HG02884 (cell line): ENCODE data around the gene GRB2.
"Not testable (repeated sequence)": the region's sequence is repeated elsewhere in the genome, so short reads cannot be mapped to it uniquely, and the experiment has no call there.

ENCODE experiments used
- ATAC-seq: cut with Tn5 transposase; IDR thresholded peaks from one replicate; pipeline ENCODE4 v1.9.1; 2021; ENCODE audit warnings: mild to moderate bottlenecking, moderate library complexity; ENCODE audit not compliant: unreplicated experiment

Gene GRB2

DNA sequence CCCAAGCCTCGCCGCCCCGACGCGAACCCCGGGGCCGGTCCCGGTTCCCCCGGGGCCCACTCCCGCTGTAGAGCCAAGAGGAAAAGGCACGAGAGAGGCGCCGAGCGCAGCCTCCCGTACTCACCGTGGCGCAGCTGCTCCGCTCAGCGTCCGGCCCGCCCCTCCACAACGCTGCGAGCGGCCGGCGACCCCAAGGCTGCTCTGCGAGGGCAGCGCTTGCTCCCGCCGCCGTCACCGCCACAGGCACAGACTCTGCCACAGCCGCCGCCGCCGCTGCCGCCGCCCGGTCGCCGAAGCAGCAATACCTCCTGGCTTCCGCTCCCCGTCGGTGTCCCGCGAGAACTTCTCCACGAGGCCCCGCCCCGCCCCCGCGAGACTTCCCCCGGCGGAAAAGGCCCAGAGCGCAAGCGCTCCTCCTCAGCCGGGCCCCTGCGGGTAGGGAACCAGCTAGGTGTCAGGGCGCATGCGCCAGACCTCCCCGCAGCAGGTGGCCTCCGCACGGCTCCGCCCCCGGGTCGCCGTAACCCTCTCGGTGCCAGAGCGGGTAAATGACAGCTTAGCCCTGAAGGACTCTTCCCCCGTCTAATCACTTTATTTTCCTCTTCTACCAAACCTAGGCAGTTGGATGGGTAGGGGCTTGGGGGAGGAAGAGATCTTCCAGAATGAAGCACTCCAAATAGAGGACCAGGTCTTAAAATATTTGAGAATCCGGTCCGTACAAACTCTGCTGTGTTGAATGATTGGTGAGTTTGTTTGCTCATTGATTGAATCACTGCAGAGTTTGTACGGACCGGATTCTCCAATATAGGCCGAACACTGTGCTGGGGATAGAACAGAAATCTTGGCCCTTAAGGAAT is at the start of gene GRB2:
Gene GRB2 (minus strand): TSS at position 314 of the 857 bp plus-strand sequence. CDS start 12,050 bp downstream, outside the sequence.
- peak; percentile 77 for ATAC-seq

- not testable (repeated sequence) for ATAC-seq
Measured at GRCh38 chr17:75454672-75455071, 49.2 kb upstream of the GRB2 start.

DNA sequence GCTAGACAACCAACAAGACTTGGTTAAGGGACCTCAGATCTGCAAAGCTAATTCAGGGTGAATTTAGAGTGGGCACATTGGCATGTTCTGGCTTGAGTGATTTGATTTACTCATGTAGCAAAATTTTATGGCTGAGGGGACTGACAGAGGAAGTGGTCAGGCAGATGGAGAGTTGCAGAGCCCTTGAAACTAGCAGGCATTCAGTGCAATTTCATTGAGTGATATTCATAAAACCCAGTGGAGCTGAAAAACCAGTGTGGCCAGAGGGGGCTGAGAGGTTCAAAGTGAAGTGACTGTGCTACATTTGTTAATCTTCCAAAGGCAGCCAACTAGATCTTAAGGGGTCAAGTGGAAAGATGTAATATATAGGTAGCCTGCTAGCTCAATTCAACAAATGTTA is 48.7 kb upstream of the GRB2 start:
- ATAC-seq = no peak

DNA sequence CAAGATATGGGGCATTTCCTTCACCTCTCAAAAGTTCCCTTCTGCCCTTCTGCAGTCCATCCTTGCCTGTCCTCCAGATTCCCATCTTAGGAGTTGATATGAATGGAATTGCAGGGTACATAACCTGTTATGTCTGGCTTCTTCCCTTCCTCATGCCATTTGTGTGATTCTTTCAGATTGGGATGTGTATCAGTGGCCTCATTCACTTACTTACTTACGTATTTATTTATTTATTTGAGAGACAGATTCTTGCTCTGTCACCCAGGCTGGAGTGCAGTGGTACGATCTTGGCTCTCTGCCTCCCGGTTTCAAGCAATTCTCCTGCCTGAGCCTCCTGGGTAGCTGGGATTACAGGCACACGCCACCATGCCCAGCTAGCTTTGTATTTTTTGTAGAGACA is 44.8 kb upstream of the GRB2 start:
- no peak for ATAC-seq

- no peak for ATAC-seq
Measured at GRCh38 chr17:75447951-75448856, 42.7 kb upstream of the GRB2 start.

- ATAC-seq = not testable (repeated sequence)
Measured at GRCh38 chr17:75445896-75446295, 40.4 kb upstream of the GRB2 start.

DNA sequence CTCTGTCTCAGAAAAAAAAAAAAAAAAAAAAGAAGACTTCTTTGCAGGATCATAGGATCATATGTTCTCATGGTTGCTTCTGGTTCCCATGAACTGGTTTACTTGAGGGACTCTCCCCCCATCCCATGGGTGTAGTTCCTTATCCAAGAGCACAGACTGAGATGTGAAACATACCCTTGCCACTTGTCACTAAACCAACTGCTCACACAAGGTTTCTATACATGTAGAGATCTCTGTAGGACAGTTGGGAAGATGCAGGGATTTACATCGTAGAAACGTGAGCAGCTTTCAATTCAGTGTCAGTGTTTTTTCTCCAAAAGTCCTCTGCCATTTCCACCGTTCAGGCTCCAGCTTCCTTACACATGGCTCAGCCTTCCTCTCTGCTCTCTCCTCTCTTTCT is 39.8 kb upstream of the GRB2 start:
- no peak for ATAC-seq

DNA sequence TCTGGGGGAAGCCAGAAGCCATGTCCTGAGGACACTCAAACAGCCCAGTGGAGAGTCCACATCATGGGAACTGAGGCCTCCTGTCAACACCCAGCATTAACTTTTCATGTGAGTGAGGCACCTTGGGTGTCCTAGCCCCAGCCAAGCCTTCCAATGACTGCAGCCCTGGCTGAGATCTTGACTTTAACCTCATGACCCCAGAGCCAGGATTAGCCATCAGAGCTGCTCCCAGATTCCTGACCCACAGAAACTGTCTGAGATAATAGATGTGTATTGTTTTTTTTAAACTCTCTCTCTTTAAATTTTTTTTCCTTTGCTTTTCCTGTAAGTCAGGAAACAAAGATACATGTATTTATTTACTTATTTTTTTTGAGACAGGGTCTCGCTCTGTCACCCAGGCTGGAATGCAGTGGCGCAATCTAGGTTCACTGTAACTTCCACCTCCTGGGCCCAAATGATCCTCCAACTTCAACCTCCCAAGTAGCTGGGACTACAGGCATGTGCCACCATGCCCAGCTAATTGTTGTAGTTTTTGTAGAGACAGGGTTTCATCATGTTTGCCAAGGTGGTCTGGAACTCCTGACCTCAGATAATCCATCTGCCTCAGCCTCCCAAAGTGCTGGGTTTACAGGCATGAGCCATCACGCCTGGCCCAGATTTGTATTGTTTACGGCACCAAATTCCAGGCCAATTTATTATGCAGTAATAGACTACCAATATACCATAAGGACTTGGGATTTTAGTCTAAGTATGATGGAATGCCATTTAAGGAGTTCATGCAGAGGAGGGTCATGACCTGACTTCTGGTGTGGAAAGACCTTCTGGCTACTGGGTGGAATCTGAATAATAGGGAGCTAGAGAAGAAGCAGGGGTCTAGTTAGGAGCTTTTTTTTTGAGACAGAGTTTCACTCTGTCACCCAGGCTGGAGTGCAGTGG is 37.0 kb upstream of the GRB2 start:
- ATAC-seq = no peak

DNA sequence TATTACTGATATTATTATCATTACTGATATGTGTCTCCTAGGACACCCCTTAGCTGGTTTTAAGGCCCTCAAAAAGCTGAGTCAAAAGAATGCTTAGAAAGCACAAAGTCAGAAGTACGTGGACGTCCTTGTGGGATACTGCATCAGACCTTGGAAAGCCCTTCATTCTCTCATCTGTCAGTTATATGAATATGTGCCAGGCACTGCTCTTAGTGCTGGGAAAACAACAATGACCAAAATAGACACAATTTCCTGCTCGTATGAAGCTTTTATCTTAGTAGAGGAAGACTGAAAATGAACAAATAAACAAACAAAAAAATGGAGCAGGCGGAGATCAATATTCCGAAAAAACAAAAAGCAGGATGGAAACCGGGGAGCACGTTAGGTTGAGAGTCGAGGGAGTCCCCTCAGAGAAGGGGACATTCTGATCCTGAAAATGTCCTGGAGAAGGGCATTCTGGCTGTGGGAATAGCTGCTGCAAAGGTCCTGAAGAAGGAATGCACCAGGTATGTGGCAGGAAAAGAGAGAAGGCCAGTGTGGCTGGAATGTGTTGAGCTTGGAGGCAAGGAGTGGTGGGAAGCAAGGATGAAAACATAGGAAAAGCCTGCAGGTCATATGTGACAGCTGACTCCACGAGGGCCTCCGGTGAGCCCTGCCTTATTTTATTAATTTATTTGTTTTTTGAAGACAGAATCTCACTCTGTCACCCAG is 35.4 kb upstream of the GRB2 start:
- no peak for ATAC-seq

GRCh38 chr17:75439287-75439686 is 33.8 kb upstream of the GRB2 start:
- no peak for ATAC-seq

DNA sequence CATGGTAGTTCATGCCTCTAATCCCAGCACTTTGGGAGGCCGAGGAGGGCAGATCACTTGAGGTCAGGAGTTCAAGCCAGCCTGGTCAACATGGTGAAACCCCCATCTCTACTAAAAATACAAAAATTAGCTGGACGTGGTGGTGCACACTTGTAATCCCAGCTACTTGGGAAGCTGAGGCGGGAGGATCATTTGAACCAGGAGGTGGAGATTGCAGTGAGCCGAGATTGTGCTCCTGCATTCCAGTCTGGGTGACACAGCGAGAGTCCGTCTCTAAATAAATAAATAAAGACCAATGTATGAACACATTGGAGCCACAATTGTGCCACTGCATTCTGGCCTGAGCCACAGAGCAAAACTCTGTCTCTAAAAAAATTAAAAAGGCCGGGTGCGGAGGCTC is 31.9 kb upstream of the GRB2 start:
- ATAC-seq = not testable (repeated sequence)

DNA sequence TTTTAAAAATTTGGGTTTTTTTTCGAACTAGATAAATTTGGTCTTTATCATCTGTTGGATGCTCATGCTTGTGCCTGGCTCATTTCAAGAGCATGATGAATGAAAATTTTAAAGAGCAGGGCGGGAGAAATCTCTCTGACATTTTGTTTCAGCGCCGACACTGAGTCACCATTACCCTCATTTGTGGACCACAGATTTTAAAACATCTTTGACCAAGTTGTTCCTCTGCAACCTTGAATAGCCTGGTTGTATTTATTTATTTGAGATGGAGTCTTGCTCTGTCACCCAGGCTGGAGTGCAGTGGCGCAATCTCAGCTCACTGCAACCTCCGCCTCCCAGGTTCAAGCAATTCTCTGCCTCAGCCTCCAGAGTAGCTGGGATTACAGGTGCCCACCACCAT is 29.0 kb upstream of the GRB2 start:
- ATAC-seq = not testable (repeated sequence)

DNA sequence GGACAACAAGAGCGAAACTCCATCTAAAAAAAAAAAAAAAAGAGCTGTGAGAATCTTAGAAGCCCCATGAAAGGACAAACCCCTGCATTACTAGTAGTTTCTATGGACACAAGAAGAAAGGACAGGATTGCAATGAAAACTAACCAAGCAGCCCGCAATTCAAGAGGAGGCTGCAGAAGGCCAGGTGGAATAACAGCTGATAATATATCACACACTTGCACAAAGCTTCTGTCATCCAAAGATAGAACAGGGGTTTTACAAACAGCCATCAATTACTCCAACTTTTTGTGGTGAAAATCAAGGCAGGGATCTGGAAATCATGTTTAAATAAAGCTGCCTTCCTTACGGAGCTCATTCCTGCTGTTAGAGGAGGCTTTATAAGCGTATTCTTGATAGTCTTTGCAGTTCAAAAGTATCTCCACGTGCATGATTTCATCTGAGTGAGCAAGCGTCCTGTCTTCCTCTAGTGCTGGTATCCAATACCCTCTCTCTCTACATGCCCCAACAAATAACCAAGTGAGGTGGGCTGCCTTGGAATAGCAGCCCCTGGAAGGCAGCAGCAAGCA is 27.8 kb upstream of the GRB2 start:
- no peak for ATAC-seq

DNA sequence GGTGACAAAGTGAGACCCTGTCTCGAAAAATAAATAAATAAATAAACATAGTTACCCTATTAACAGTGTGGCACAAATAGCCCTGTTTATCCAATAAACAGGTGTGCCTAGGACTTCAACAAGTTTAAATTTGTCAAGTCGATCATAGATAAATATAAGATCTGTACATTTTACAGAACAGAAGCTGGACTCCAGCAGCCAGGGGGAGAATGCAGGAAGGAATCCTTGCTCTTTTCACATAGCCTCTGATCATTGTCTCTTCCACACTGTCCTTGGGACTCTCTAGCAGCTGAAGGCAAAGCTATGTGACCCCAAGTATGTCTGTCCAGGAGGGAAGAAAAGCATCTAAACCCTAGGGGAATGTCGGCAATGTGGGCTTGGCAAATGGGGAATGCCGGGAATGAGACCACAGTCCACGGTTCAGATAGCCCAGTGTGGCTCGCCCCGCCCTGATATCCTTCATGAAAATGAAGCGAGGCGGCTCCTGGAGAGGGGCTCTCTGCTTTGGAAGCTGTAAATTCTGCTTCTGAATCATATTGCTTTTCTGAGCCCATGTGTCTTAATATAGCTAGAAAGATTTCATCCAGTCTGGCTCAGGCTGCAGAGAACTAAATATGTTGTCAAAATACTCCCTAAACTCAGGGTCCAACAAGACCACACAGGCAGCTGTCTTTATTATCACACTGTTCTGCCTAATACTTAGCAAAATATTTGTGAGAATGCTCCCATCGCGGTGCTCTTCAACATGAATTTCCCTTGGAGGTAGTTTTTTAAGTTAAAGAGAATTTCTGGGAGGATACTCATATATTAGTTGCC is 24.9 kb upstream of the GRB2 start:
- no peak for ATAC-seq

DNA sequence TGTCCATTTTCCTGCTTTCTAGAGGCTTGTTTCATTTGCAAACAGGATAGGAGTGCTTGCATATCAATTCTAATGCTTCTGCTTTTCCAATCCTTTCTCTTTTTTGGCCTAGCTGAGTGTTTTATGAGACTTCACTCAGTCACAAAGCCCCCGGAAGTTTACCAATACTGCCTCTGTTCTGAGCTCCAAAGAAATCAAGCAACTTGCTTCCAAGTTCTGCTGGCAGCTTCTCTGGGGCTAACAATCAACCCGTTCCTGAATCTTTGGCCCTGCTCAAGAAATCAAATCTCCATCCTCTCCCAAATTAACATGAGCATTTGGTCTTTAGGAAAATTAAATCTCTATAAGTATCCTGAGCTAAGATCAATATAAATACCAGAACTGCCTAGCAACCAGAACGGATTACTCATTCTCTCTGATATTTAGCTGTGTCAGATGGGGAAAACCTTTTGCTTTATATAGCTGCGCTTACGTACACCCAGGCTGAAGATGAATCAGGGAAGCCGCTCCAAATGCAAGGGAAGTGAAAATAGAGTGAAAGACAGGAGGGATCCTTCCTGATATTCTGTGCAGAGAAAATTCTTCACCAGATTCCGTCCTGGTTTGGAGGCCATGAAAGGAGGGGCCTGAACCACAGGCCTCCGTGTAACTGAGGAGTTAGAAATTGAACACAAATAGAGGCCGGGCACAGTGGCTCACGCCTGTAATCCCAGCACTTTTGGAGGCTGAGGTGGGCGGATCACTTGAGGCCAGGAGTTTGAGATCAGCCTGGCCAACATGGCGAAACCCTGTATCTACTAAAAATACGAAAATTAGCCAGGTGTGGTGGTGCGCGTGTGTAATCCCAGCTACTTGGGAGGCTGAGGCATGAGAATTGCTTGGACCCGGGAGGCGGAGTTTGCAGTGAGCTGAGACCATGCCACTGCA is 23.3 kb upstream of the GRB2 start:
- no peak for ATAC-seq

DNA sequence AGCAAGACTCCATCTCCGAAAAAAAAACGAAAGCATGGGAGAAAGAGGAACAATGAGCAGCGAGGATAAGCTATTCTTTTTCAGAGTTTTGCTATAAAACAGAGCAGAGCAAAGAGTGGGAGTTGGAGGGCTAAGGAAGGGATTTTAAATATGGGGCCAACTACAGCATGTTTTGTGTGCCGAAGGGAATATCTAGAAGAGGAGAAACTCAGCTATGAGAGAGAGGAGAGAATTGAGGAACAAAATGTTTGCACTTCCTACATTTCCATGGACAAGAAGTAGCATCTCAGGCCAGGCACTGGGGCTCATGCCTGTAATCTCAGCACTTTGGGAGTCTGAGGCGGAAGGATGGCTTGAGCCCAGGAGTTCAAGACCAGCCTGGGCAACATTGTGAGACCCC is 13.1 kb upstream of the GRB2 start:
- no peak for ATAC-seq

DNA sequence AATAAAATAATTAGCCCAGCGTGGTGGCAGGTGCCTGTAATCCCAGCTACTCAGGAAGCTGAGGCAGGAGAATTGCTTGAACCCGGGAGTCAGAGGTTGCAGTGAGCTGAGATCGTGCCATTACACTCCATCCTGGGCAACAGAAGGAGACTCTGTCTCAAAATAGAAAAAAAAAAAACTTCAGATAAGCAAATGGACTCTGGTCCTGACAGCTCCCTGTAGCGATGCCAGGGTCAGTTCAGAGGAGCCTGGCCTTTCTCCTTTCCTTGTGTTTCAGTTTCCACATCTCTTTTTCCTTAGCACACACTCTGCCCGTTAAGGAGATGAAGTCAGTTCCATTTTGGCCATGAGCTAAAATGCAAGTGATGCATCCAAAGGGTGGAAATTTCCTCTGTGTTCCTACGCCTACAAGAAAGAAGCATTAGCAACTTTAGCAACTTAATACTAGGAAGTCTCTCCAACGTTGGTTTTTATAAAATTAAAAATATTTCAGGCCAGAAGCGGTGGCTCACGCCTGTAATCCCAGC is 11.6 kb upstream of the GRB2 start:
- ATAC-seq = no peak

- no peak for ATAC-seq
Measured at GRCh38 chr17:75416006-75416405, 10.5 kb upstream of the GRB2 start.
